SKM-1 (cell line): Measurements from ENCODE around the gene USF1.
"Not testable (repeated sequence)": the region's sequence is repeated elsewhere in the genome, so short reads cannot be mapped to it uniquely, and the experiment has no call there.

Source experiments
- DNase-seq: peaks from one replicate; lab custom pipeline; 2025; ENCODE audit not compliant: unreplicated experiment; lab: John Stamatoyannopoulos, UW

The USF1 gene

DNA sequence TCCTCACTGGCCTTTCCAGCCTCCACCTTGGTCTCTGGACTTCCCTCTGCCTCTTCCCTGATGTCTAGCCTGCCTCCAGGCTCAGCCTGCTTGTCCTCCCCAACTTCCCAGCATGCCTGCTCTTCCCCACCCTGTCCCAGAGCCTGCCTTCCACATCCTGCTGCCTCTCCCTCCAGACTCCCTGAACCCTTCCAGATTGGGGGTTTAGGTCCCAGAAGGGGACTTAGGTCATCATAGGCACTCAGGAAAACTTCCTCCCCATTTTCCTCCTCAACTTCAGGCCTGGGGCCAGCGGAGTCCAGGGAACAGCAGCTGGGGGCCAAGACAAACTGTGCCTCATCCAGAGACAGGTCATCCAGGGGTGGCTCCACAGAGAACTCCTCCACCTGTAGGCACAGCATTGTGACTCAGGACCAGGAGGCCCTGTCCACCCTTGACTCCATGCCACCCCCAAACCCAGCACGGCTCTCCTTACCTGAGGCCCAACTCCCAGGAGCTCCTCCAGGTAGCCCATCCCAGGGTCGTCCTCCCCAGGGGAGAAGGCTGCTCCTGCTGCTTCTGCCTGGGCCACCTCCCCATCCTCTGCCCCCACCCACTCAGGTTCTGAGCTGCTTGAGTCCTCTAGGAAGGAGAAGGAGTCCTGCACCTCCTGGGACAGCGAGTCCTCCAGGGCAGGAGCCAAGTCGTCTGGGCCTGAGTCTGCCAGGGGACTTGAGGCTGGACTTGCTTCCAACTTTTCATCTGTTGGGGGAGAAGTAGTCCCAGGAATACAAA lies 3.4 kb upstream of the USF1 start:
- no peak for DNase-seq

DNA sequence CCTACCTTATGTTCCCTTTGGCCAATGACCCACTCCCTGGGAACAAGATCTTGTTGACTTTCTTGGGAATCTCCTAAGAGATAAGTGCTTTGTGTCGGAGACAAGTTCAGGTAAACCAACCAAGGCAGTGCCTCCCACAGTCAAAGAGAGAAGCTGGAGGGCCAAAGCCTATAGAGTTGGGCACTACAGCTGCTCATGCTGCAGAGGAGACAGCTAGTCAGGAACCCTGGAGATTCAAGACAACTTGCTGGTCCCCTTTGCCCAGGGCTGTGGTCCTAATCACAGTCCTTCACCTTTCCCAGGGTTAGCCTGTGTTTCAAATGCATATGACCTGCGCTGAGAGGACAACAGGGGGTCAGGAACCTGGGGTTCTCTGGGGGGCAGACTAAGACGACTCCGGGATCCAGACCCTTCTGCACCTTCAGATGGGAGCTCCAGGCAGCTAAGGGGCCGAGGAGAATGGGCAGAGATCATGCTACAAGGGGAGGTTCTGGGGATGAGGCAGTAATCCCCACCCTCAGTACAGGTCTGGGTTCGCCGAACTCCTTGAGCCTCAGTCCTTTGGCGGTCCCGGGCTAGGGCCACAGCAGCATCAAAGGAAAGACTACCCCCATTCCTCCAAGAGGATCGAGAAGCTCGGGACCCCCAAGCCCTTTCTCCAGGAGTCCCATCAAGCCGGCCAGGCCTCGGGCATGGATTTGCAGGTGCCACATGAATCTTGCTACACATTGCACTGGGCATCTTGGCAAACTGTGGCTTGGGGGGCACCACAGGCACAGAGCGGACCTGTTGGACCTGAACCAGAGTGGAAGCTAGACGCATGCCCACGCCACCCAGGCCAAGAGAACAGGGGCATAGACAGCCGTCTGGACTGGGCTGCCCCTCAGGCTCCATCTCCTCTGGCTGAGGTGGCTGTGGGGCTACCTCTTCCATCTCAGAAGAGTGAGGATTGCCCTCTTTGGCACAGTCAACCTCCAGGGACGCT lies 2.0 kb upstream of the USF1 start:
- DNase-seq: no peak

DNA sequence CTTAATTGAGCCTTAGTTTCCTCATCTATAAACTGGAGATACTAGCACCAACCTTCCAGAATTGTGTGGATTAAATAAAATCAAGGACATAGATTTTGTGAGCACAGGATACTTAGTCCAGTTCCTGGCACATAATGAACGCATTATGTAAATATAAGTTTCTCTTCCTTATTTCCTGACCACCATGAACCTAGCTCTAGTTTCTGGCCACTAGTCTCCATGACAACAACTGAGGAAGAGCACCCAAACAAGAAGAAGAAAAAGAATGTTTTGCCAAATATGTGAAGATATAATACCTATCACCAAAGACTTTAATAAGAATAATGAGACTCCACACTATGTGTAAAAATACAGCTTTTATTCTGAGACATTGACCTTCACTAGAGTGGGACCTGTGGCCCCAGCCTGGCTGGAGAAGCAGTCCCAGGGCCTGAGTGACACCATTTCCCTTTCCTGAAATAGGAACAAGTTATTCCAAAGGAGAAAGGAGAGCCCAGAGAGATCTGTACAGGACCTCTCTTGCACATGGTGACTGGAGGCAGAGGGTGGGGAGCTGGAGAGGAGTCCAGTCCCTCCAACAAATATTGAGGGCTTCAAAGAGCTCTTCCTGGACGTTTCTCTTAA lies 940 bp upstream of the USF1 start:
- peak; percentile 89 for DNase-seq

DNA sequence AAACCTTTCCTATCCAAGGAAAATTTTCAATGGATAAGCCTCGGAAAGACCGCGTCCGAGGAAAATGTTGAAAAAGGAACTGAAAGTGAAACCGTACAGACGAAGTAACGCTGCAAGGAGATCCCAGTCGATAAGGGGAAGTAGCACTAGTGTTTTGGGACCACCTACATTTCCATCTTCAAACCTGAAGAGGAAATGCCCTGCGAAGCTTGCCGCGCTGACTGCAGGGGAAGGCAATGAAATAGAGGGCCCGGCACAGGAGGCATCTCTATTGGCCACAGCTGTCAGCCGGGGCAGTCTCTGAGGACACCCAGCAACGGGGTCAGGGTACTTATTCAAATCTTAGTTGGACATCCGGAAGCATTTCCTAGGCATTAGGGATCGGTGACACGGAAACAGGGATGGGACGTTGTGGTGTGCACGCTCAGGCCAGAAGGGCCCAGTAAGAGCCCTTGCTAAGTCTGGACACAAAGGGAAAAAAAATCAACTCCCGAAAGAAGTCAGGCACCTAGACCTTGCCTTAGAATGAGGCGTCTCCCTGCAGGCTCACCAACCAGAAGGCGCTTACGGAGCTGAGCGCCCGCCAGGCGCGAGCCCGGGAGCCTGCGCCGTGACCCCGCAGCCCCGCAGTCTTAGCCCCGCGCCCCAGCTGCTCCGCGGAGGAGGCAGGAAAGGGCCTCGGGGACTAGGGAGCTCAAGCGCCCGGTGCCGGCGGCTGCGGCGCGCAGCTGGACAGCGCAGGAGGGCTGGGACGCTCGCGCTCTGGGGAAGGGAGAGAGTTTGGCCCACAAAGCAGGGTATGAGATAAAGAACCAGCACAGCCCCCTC lies 655 bp downstream of the USF1 start:
- peak; percentile 96 for DNase-seq

DNA sequence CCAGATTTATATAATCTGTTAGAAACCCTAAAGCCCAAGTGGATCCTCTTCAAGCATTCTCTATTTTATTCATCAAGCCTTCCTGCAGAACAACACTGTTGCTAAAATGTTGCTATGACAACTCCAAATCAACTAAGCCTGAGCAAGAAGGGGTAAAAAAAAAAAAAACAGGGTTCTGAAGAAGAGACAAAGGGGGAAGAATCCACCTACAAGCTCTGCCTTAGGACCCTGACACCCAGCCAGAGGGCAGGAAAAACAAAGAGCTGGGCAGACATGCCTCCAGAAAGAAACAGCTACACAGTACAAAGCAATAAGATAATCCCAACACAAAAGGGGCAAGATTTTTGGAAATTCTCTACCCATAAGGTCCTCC lies 1.3 kb downstream of the USF1 start:
- no peak for DNase-seq

DNA sequence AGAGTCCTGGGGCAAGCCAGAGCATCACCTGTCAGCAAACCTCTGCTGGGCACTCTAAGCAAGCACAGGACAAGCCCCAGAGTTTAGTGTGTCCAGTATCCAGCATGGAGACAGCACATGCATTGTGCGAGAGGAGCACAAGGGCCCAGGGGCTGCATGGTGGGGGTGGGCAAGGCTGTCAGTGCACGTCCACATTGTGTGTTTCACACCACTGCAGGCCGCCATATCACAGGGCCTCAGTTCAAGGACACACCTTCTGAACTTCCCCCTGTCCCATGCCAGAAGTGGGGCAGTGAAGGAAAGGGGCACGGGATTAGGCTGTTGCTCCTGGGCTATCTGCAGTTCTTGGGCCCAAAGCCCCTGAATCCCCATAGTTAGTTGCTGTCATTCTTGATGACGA lies 6.2 kb downstream of the USF1 start:
- DNase-seq: no peak

DNA sequence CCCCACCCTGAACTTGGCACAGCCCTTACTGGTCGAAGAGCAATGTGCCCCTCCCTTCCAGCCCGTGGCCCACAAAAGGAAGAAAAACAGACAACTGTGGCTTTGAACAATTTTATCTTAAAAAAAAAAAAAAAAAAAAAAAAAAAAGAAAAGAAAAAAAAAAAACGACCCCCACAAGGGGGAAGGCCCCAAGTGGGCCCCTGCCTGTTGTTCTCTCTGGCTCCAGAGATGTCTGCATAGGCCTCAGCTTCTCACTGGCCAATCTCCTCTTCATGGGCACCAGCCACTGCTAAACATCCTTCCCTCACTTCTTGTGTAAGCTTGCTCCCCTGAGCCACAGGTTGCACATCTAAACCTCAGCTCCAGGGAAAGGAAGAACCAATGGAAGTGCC lies 6.6 kb downstream of the USF1 start:
- no peak for DNase-seq

DNA sequence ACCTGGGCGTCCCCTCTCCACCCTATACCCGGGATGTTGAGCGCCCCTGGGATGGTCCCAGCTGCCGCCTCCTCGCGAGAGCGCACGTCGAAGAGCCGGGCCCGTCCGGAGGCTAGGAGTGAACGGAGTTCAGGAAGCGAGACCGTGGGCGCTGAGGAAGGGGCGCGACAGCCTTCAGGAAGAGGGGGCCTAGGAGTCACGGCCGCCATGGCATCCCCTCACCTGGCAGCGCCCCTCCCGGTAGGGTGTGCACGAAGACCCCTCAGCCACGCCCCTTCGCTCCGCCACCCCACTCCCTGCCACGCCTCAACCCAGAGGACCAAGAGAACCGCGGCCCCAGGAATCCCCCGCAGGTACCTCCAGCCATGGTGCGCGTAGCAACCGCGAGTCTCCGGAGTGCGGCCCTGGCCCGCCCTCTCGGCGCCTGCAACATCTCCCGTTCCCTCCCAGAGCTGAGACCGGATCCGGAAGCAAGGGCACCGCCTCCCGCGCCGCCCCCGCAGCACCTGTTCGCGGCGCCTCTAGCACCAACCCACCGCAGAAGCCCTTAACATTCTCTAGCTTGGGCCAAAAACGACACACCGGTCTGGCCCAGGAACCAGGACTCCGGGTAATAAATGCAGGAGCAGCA lies 7.1 kb downstream of the USF1 start, which contains the start of gene TSTD1:
TSS of gene TSTD1 (minus strand) at position 442 of the 631 bp plus-strand sequence. CDS start at position 367, 75 bp downstream.
- DNase-seq: no peak

DNA sequence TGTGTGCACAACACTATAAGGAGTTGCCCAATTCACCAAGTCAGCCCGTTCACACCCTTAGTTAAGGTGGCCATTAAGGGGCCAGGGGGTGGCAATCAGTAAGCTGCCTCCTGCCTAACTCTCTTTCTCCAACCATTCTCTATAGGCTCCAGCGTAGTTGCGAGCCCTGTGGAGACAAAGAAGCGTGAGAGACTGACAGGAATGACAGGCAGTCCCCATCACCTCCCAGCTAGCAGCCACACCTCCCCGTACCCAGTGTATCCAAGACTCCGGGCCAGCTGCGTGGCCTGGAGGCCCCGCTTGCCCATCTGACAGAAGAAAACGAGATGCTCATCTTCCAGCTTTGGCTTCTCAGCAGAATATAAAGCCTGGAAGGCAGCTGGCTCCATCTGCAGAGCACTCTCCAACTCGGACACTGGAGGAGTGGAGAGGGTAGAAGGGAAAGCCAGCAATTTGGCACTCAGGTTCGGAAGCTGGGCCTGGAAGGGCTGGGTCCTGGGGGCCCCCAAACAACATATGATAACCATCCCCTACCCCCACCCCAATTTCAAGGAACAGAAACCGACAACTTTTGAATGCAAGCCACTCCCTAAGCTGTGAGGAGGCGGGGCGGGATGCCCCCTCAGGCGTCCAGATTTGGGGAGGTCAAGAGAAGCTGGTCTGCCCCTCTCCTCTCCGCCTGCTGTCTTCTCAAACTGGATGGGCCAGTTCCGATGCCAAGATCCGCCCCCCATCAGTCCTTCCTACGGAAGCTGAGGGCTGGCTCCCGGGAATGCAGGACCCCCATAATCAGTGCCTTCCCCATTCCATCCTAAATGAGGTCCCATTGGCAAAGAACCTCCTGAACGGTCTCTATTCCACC lies 7.9 kb downstream of the USF1 start:
- no peak for DNase-seq

DNA sequence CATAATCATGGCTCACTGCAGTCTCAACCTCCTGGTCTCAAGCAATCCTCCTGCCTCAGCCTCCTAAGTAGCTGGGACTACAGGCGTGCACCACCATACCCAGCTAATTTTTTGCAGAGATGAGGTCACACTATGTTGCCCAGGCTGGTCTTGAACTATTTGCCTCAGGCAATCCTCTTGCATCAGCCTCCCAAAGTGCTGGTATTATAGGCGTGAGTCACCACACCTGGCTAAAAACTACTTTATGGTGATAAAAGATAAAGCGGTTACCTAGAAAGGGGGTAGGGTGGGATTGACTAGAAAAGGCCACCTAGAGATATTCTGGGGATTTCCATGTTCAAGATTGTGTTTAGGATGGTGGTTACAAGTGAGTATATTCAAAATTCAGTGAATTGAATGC lies 12.0 kb downstream of the USF1 start:
- no peak for DNase-seq

DNA sequence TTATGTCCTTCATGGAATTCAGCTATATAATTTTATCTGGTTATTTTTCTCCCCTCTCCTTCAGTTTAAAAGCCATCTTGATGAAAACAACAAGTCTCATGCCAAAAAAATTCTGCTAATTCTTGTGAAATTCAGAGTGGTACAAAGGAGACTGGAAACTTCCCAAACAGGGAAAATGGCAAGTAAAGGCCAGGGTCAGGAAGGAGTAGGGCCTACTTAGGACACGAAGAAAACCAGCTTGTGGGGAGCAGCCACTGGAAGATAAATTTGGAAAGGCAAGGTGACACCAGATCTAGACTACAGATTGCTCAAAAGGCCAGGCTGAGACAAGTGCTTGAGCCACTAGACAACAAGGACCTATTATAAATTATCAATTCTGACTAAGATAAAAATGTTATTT lies 13.4 kb downstream of the USF1 start:
- no peak for DNase-seq

DNA sequence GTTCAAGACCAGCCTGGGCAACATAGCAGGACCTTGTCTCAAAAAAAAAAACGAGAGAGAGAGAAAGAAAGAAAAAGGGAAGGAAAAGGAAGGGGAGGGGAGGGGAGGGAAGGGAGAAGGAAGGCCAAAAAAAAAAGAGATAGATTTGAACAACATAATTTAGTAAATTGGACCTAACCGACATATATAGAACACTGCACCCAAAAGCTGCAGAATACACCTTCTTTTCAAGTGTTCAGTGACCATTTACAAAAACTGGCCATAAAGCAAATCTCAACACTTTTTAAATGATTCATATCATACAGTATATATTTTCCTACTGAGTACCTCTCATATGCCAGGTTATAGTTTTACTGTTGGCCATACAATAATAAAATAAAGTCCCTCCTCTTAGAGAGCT lies 13.9 kb downstream of the USF1 start:
- DNase-seq: no peak

DNA sequence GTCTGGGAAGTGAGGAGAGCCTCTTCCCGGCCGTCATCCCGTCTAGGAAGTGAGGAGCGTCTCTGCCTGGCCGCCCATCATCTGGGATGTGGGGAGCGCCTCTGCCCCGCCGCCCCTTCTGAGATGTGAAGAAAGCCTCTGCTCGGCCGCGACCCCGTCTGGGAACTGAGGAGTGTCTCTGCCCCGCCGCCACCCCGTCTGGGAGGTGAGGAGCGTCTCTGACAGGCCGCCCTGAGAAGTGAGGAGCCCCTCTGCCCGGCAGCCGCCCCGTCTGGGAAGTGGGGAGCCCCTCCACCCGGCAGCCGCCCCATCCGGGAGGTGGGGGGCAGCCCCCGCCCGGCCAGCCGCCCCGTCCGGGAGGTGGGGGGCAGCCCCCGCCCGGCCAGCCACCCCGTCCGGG lies 16.3 kb downstream of the USF1 start:
- not testable (repeated sequence) for DNase-seq

DNA sequence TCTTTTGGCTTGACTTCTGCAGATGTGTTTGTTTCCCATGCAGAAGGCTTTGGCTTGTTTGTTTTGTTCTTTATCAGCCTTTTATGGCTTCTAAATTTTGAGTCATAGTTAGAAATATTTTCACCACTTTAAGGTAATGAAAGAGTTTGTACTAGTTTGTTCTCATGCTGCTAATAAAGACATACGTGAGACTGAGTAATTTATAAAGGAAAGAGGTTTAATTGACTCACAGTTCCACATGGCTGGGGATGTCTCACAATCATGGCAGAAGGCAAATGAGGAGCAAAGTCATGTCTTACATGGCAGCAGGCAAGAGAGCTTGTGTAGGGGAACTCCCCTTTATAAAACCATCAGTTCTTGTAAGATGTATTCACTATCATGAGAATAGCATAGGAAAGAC lies 18.8 kb downstream of the USF1 start:
- DNase-seq: not testable (repeated sequence)

DNA sequence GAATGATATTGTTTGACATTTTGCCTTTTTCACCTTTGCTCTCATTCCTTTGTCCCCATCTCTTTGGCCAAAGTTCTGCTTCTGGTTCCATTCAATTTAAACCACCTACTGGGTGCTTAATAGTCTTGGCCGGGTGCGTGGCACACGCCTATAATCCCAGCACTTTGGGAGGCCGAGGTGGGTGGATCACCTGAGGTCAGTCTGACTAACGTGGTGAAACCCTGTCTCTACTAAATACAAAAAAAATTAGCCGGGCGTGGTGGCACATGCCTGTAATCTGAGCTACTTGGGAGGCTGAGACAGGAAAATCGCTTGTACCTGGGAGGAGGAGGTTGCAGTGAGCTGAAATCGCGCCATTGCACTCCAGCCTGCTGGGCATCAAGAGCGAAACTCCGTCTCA lies 23.3 kb downstream of the USF1 start:
- DNase-seq: not testable (repeated sequence)

DNA sequence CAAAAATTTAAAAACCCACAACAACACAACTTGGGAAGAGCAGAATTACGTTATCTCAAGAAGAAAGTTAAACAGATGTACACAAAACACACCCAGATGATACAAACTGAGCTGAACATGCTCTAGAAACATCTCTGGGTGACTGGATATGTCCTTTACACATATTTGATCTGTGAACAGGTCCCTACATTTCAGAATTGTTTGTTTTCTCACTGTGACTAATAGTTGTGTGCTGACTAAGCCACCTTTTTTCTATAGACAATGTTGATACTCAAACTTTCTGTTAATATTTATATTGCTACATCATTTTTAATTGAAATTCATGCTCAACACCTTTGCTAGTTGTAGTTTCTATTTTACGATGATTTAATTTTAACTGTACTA lies 23.8 kb downstream of the USF1 start:
- DNase-seq: no peak

DNA sequence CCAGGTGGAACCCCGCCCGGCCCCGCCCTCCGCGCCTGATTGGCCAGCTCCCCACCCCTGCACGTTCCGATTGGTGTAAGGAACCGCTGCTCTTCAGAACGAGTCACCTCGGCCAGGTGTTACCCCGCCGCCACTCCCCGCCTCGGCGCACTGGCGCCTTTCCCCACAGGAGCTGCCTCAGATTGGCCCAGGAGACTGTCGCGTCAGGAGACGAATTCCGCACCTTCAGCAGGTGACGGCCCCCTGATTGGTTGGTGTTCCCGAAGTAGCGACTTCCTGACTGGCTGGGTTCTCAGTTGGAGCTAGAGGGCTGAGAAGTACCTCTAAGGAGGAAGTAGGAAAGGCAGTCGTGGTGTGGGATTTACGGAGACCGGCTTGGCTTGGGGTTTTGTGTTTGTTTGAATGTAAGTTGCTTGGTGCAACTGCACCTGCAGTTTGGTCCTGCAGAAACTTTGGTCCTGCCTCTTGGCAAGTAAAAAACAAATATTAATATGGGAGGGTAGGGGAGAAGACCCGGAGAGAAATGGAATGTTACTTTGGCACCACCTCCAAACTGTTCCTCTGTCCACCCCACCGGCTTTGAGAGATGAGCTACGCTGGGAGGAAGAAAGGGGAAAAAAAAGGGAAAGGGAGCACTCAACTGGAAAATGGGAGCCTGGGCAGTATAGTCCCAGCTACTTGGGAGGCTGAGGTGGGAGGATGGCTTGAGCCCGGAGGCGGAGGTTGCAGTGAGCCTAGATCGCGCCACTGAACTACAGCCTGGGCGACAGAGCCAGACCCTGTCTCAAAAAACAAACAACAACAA lies 24.4 kb downstream of the USF1 start:
- peak; percentile 89 for DNase-seq

DNA sequence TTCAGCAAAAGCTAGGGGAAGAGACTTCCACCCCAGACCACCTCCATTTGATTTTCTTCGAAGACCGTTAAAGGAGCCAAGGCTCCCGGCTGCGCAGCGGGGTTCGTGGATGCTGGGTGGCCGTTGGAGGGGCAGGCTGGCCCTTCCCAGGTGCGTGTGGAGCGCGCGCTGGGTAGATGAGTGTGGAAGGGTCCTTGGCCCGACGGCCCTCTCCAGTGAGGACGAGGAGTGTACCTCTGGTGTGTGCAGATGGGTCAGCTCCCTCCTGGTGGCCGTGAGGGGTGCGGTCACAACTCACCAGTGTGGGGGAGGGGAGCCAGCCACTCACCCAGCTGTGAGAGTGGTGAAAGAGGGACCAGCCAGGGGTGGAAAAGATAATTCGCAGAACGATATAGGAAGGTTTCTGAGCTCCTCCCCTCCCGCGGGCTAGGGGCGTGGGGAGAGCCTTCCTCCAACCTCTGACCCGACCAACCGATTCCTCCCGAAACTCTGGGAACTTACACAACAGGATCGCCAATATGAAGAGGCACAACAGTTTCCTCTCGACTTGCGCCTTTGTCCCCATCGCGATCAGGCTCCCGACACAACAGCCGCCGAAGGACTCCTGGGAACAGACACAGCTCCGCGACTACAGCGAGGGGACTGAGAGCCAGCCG lies 25.1 kb downstream of the USF1 start, which contains the start of gene F11R:
TSS of gene F11R (minus strand) at position 644 of the 656 bp plus-strand sequence. CDS start at position 565, 79 bp downstream.
- DNase-seq: no peak
